GM12873 (cell line): Measurements from ENCODE around the gene PDZK1IP1.

Source experiments
- TF ChIP-seq, protein P1 (sequence below): IDR thresholded peaks from 2 replicates; pipeline ENCODE4 v1.5.1; 2012; ENCODE audit warnings: low read depth, mild to moderate bottlenecking, moderate library complexity, low read length, control low read depth; ENCODE audit not compliant: insufficient read depth; ENCODE audit errors: missing control alignments

The PDZK1IP1 gene, protein sequence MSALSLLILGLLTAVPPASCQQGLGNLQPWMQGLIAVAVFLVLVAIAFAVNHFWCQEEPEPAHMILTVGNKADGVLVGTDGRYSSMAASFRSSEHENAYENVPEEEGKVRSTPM

DNA sequence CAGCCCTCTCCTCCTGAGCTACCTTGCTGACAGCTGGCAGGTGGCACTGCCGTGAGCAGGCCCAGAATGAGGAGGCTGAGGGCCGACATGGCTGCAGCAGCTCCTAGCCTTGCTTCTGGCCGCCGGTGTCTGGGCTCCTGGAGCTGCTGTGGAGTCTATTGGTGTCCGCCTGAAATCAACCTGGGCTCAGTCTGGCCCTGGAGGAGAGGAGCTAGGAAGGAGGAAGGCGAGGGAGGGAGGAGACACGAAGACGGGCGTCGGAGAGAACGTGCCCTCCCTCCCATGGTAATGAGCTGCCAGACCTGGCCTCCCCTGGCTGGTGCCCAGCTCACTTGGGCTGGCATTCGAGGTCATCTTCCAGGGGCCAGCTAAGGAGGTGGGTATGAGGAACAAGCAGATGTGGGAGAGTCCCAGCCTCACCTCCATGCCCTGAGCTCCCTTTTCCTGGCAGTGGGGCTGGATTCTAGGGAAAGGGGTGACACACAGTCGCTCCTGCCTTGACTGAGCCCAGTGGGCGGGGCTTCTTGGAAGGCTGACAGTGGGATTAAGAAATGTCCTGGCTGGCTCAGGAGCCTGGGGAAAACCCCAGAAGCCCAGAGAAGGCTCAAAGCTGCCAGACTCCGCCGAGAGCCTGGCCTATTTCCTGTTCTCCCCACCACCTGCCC, at the start of gene PDZK1IP1:
Gene PDZK1IP1 (minus strand): TSS at position 193 of the 665 bp plus-strand sequence. CDS start 104 bp downstream, at position 89.
- TF ChIP-seq, protein P1, sequence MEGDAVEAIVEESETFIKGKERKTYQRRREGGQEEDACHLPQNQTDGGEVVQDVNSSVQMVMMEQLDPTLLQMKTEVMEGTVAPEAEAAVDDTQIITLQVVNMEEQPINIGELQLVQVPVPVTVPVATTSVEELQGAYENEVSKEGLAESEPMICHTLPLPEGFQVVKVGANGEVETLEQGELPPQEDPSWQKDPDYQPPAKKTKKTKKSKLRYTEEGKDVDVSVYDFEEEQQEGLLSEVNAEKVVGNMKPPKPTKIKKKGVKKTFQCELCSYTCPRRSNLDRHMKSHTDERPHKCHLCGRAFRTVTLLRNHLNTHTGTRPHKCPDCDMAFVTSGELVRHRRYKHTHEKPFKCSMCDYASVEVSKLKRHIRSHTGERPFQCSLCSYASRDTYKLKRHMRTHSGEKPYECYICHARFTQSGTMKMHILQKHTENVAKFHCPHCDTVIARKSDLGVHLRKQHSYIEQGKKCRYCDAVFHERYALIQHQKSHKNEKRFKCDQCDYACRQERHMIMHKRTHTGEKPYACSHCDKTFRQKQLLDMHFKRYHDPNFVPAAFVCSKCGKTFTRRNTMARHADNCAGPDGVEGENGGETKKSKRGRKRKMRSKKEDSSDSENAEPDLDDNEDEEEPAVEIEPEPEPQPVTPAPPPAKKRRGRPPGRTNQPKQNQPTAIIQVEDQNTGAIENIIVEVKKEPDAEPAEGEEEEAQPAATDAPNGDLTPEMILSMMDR, result no peak

DNA sequence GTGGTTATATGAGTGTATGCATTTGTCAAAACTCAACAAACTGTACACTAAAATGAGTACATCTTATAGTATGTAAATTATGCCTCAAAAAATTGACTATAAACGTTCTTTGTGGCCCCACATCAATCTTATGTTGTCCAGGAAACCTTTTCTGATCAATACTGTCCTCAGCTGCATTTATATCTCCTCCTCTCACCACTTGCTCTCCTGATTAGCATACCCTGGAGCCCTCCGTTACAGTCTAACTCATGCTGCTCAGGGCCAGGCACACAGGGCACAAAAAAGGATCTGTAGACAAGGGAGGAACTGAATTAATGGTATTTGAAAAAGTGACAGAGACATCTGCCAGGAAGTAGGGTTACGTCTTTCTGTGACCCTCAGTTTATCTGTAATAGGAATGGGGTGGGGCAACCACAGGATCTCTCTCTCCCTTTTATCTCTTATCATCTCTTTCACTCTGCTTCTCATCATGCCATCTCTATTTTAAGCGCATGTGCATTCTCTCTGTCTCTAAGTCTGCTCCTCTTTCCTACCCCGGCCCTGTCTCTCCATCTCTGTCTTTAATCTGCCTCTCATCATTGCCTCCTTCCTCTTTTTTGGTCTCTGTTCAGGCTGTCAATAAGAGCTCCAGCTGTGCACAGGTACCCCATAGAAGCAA, 49.2 kb upstream of the PDZK1IP1 start:
- TF ChIP-seq, protein P1, result no peak

DNA sequence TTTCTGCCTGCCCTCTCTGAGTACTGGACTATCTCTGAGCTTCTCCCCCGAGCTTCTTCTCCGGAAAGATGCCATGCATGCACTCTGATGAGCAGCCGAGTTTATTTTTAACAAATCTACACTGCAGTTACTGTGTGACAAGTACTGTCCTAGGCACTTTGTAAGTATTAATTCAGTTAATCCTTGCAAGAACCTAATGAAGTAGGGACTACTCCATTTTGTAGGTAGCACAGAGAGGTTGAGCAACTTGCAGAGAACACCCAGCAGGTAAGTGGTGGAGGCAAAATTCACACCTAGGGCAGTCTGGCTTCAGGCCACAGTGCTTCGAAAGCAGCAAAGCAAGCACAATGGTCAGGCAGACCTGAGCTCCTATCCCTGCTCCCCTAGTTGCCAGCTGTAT, 46.0 kb upstream of the PDZK1IP1 start:
- TF ChIP-seq, protein P1, result no peak

DNA sequence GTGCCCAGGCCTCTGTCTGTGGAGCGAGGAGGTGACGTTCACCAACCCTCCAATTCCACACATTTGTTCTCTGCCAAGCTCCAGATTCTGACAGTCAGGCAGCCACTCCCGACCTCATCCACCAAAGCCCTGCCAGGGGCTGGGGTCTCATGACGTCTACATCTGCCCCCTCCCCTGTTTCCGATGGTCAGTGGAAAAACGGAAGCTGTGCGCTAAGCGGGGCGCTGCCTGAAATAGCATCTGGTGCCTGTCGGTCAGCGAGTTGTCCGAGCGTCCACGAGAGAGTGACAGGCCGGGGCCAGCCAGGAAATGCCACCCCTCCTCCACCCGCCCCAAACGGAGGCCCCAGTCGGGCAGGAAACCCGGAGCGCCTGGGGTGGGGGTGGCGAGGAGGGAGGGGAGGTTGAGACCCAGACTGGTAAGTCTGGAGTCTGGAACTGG, 45.4 kb upstream of the PDZK1IP1 start:
- TF ChIP-seq, protein P1, result no peak

DNA sequence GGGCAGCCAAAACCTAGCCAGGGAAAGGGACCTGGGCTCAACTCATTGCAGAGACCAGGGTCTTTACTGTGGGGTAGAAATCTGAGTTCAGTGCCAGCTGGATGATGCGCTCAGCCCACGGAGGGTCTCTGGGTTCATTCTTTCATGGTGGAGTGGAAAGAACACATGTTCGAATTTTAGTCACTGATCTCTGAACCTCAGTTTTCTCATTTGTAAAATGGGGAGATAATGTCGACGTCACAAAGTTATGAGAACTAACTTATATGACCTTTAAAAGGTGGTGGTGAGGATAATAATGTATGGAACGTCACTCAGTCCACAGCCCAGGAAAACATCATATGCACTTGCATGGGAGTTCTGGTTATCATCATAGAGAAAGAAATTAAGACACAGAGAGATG, 43.4 kb upstream of the PDZK1IP1 start:
- TF ChIP-seq, protein P1, result no peak

DNA sequence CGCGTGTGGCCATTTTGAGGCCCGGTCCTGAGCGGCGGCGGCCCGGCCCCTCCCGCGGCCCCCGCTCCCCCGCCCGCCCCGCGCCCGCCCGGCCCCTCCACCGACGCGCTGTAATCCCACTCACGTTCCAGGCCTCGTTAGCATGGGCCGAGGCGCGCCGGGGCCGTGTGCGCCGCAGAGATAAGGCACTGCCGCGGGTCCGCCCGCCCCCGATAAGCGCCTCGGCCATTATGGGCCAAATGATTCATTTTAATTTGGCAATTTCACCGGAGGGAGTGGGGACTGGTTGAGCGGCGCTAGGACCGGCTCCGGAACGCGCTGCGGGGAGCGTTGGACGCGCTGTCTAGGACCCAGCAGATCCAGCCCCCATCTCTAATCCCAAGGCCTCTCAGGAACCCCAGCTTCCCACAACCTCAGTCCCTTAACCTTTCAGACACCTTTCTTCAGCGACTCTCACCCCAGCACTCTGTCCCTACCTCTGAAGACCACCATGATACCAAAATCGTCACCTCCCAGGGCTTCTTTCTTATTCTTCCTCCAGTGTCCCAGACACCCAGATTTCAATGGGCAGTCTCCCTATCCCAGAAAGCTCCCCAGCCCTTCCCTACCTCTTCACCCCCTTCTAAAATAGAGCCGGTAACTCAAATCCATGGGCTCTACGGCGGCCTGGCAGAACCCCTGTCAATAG, 42.5 kb upstream of the PDZK1IP1 start, which contains the start of gene TAL1:
Gene TAL1 (minus strand): TSS at position 39 of the 688 bp plus-strand sequence. CDS start 6,337 bp downstream, outside the sequence.
- TF ChIP-seq, protein P1, result no peak
